ENCODE measurements around the gene KCNRG. TPM values are rescaled to one million over a fixed set of nuclear protein-coding genes. Genes with fewer than 3 reads are reported as not detected.

Gene KCNRG
- 1 to 10 TPM in 3 of 4 donors, not detected in 1; 1.1 to 3.6 (median 2.9) TPM for total RNA-seq

DNA sequence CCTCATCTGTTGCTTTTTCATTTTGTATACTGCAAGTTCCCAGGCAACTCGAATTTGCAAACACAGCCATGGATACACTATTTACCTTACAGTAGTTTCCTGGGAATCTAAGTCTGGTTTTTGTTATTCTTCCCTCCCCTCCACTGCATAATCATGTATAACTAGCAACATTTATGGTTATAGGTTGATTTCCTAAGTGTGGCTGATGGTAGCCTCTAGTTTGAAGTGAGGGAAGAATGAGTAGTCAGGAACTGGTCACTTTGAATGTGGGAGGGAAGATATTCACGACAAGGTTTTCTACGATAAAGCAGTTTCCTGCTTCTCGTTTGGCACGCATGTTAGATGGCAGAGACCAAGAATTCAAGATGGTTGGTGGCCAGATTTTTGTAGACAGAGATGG lies at the start of gene KCNRG:
TSS of gene KCNRG (plus strand) at position 187 of the 400 bp plus-strand sequence. CDS start at position 237, 50 bp downstream.
- H3K9me3 ChIP-seq: no peaks in the 10 kb centered on the region
- no peak within 1 kb of the TSS for H3K4me3 ChIP-seq
- WGBS, 2 donors: 53 to 56% methylated on average over 5 of the region's 5 CpGs
- no peaks in the 10 kb centered on the region for H3K27me3 ChIP-seq
- TF ChIP-seq, protein P1, sequence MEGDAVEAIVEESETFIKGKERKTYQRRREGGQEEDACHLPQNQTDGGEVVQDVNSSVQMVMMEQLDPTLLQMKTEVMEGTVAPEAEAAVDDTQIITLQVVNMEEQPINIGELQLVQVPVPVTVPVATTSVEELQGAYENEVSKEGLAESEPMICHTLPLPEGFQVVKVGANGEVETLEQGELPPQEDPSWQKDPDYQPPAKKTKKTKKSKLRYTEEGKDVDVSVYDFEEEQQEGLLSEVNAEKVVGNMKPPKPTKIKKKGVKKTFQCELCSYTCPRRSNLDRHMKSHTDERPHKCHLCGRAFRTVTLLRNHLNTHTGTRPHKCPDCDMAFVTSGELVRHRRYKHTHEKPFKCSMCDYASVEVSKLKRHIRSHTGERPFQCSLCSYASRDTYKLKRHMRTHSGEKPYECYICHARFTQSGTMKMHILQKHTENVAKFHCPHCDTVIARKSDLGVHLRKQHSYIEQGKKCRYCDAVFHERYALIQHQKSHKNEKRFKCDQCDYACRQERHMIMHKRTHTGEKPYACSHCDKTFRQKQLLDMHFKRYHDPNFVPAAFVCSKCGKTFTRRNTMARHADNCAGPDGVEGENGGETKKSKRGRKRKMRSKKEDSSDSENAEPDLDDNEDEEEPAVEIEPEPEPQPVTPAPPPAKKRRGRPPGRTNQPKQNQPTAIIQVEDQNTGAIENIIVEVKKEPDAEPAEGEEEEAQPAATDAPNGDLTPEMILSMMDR (IDR thresholded peaks at IDR 0.05): no peak
- no peak for TF ChIP-seq POLR2A (IDR thresholded peaks at IDR 0.05)
- intact Hi-C loops (cut with DNase I): no loop called here
- no peak for DNase-seq
- H3K4me1 ChIP-seq: peaks cover 0 to 11% (median 0%) of the 10 kb centered on the region in 3 donors
- peaks cover 0 to 56% (median 0%) of the 10 kb centered on the region in 3 donors for H3K36me3 ChIP-seq
- peak within 1 kb of the TSS in 1 of 4 donors; percentile 42 for H3K27ac ChIP-seq

GRCh38 chr13:49967456-49967855 lies 47.8 kb upstream of the KCNRG start:
- intact Hi-C loops (cut with DNase I): no loop called here
- DNase-seq: no peak
- no peak overlapping the region for H3K27ac ChIP-seq
- peaks cover 0 to 11% (median 4%) of the 10 kb centered on the region in 3 donors for H3K9me3 ChIP-seq
- no peaks in the 10 kb centered on the region for H3K27me3 ChIP-seq
- 92 to 93% methylated on average over 4 of the region's 4 CpGs for WGBS, 2 donors
- H3K4me1 ChIP-seq: no peaks in the 10 kb centered on the region
- H3K36me3 ChIP-seq: no peaks in the 10 kb centered on the region
- H3K4me3 ChIP-seq: no peak overlapping the region
- TF ChIP-seq, protein P1 (IDR thresholded peaks at IDR 0.05): no peak
- TF ChIP-seq POLR2A (IDR thresholded peaks at IDR 0.05): no peak

DNA sequence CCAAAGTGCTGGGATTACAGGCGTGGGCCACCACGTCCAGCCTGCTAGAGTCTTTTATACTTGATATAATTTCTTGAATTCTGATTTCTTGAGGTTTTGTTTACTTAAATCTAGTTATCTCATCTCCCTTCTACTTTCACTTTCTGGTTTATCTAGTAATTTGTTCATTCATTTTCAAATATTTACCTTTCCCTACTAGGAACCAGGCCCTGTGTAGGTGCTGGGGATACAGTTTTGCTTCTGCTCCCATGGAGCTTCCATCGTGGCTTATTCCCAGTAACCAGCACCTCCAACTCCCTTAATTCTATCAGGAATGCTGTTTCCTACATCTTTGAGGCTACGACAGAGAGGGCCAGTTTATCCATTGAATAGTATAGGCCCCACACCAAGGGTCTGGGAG lies 42.5 kb upstream of the KCNRG start:
- H3K27me3 ChIP-seq: no peaks in the 10 kb centered on the region
- H3K4me1 ChIP-seq: peaks cover 0 to 13% (median 0%) of the 10 kb centered on the region in 3 donors
- TF ChIP-seq, protein P1 (IDR thresholded peaks at IDR 0.05): no peak
- no peak for TF ChIP-seq POLR2A (IDR thresholded peaks at IDR 0.05)
- H3K27ac ChIP-seq: no peak overlapping the region
- intact Hi-C loops (cut with DNase I): loop anchor here (10.0 kb wide), 1 partner anchor 1102 kb away; no protein-coding TSS in a partner anchor
- 82 to 83% methylated on average over 4 of the region's 4 CpGs for WGBS, 2 donors
- H3K4me3 ChIP-seq: no peak overlapping the region
- no peaks in the 10 kb centered on the region for H3K36me3 ChIP-seq
- DNase-seq: no peak
- no peaks in the 10 kb centered on the region for H3K9me3 ChIP-seq

DNA sequence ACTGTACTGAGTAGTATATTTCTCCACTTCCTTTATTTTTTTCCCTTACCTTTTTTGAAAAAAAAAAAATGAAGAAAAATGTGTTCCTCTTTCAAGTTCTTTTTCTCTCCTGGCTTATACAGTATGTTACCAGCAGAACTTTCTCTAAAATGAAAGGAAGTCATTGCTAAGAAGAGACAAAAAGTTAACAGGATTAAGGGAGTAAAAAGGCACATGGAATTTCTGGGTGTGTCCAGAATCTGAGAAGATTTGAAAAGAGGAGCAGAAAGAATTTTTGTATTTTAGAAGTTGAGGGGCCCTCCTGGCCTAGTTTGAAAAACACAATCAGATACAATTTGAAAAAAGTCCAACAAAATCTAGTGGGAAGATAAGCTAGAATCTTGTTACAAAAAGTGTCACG lies 39.4 kb upstream of the KCNRG start:
- 76 to 100% methylated on average over 1 of the region's 1 CpG for WGBS, 2 donors
- H3K4me1 ChIP-seq: peaks cover 0 to 13% (median 0%) of the 10 kb centered on the region in 3 donors
- H3K36me3 ChIP-seq: no peaks in the 10 kb centered on the region

More for the DNA sequence above, 39.4 kb upstream of the KCNRG start:
- no peaks in the 10 kb centered on the region for H3K9me3 ChIP-seq
- intact Hi-C loops (cut with DNase I): loop anchor here (5.0 to 10.0 kb wide), 2 partner anchors 936 to 1099 kb away; no protein-coding TSS in a partner anchor
- no peak for DNase-seq
- H3K27me3 ChIP-seq: no peaks in the 10 kb centered on the region
- TF ChIP-seq POLR2A (IDR thresholded peaks at IDR 0.05): no peak
- TF ChIP-seq, protein P1 (IDR thresholded peaks at IDR 0.05): no peak
- H3K27ac ChIP-seq: no peak overlapping the region
- no peak overlapping the region for H3K4me3 ChIP-seq
